Measurements from ENCODE around the gene SPOCK1. TPM values are rescaled to one million over a fixed set of nuclear protein-coding genes. Genes with fewer than 3 reads are reported as not detected.

The SPOCK1 gene
- polyA plus RNA-seq, 1 experiment, result 76.0 TPM

DNA sequence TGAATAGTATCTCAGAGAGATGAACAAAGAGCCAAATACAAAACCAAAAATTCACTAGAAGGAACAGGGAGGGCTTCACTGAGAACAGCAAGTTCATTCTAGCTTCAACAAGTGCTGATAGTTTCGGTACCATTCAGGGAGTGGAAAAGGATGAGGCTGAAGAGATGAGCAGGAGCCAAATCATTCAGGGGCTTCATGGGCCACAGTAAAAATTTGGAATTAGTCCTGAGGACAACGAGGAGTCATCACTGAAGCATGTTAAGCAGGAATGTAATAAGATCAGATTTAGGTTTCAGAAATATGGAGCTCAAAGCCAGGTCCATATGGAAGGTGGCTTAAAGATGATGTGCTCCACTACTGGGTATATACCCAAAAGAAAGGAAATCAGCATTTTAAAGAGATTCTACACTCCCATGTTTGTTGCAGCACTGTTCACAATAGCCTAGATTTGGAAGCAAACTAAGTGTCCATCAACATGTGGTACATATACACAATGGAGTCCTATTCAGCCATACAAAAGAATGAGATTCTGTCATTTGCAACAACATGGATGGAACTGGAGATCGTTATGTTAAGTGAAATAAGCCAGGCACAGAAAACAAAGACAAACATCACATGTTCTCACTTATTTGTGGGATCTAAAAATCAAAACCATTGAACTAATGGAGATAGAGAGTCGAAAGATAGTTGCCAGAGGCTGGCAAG lies 36.2 kb downstream of the SPOCK1 start:
- CTCF ChIA-PET, result interaction anchor here (0.7 kb wide), 1 partner anchor 142 kb away, joined by 4 read pairs; no protein-coding TSS in a partner anchor
- no peak overlapping the region for H3K27ac ChIP-seq (ENCODE audit: low read depth, low read length)
- POLR2A ChIA-PET, result interaction anchor here (0.5 kb wide), 1 partner anchor 938 kb away, joined by 4 read pairs; no protein-coding TSS in a partner anchor
- no peak overlapping the region for H3K4me3 ChIP-seq (ENCODE audit: low read depth, low read length)
- H3K9me3 ChIP-seq (ENCODE audit: control insufficient read depth, insufficient read depth, low read length), result no peaks in the 10 kb centered on the region
- DNase-seq (ENCODE audit: low read depth, low spot score), result no peak
- TF ChIP-seq, protein P1, sequence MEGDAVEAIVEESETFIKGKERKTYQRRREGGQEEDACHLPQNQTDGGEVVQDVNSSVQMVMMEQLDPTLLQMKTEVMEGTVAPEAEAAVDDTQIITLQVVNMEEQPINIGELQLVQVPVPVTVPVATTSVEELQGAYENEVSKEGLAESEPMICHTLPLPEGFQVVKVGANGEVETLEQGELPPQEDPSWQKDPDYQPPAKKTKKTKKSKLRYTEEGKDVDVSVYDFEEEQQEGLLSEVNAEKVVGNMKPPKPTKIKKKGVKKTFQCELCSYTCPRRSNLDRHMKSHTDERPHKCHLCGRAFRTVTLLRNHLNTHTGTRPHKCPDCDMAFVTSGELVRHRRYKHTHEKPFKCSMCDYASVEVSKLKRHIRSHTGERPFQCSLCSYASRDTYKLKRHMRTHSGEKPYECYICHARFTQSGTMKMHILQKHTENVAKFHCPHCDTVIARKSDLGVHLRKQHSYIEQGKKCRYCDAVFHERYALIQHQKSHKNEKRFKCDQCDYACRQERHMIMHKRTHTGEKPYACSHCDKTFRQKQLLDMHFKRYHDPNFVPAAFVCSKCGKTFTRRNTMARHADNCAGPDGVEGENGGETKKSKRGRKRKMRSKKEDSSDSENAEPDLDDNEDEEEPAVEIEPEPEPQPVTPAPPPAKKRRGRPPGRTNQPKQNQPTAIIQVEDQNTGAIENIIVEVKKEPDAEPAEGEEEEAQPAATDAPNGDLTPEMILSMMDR (IDR thresholded peaks at IDR 0.05; ENCODE audit: low read depth, low read length), result no peak
- H3K27me3 ChIP-seq (ENCODE audit: control insufficient read depth, insufficient read depth, low read length), result no peaks in the 10 kb centered on the region

DNA sequence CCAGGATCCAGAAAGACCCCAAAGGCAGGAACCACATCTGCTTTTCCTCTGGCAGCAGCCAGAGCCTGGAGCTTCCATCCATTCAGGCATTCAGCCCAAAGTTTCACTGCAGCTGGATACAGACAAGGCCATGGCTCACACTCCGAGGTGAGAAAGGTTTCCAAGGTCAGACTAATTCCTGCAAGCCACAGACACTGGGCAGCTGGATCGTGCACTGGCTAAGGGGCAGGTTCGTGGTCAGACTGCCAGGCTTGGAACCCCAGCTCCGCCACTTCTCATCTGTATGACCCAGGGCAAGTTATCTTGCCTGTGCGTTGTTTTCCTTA lies 36.9 kb downstream of the SPOCK1 start:
- POLR2A ChIA-PET, result no interaction called here
- Histone ChIP-seq H3K9me3 (ENCODE audit: control insufficient read depth, insufficient read depth, low read length) (no peaks in the 10 kb centered on the region), H3K4me3 (ENCODE audit: low read depth, low read length) (no peak overlapping the region), H3K27ac (ENCODE audit: low read depth, low read length) (no peak overlapping the region), H3K27me3 (ENCODE audit: control insufficient read depth, insufficient read depth, low read length) (no peaks in the 10 kb centered on the region)
- TF ChIP-seq, protein P1 (IDR thresholded peaks at IDR 0.05; ENCODE audit: low read depth, low read length), result no peak
- CTCF ChIA-PET, result interaction anchor here (0.7 kb wide), 1 partner anchor 142 kb away, joined by 4 read pairs; no protein-coding TSS in a partner anchor
- DNase-seq (ENCODE audit: low read depth, low spot score), result no peak

DNA sequence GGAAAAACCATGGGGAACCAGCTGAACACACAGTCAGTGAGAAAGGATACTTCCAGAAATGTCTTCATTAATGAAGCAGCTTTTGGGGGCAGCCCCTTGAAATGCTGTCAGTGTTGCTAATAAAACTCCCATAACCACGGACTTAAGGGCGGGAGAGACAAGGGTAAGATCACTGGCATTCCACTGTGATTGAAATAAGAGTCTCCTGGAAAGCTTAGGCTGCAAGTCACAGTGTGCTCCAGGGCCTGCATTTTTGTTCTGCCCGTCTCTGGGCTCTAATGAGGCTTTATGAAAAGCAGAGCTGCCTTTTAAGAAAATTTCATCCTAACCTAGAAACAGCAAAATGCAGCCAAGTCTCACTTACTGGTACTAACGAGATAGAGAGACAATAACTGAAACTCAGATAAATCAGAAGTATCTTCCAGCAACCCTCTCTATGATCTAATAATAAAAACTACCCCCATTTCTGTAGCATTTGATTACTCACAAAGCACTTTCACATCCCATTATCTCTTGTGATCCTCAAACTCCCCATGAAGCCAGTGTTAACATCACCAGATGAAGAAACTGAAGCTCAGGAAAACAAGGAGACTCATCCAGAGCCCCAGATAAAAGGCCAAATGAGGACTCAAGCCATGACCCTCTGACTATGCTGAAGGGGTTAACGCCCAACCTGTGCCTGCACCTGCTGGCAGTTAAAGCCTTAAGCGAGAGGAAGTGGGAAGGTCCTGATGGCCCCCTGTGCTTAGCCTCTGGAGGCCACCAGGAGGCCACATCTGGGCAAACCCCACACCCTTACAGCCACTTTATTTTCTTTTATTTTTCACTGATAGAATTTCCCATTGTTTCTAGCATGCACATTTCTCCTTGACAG lies 37.5 kb downstream of the SPOCK1 start:
- POLR2A ChIA-PET, result no interaction called here
- Histone ChIP-seq H3K9me3 (ENCODE audit: control insufficient read depth, insufficient read depth, low read length) (no peaks in the 10 kb centered on the region), H3K27me3 (ENCODE audit: control insufficient read depth, insufficient read depth, low read length) (no peaks in the 10 kb centered on the region), H3K27ac (ENCODE audit: low read depth, low read length) (no peak overlapping the region), H3K4me3 (ENCODE audit: low read depth, low read length) (no peak overlapping the region)
- DNase-seq (ENCODE audit: low read depth, low spot score), result no peak
- TF ChIP-seq, protein P1 (IDR thresholded peaks at IDR 0.05; ENCODE audit: low read depth, low read length), result no peak
- CTCF ChIA-PET, result no interaction called here

DNA sequence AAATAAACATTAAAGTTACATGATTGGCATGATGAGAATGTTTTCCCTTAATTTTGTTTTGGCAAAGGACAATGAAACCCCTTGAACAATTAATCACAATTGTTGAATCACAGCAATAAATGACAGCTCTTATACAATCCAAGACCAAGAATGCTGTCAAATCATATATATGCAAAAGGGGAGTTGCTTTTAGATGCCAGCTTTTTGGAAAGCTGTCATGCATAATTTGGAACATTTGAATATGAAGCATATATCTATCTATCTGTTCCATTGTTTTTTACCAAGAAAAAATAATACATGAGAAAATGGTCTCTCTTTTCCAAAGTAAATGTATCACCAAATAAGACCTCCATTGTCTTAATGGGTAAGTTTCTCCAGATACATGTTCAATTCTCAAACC lies 44.5 kb downstream of the SPOCK1 start:
- ChIA-PET CTCF (interaction anchor here (1.6 to 2.2 kb wide), 2 partner anchors 110 to 134 kb away, joined by 5 to 8 read pairs; no protein-coding TSS in a partner anchor), POLR2A (no interaction called here)
- Histone ChIP-seq H3K4me3 (ENCODE audit: low read depth, low read length) (no peak overlapping the region), H3K27ac (ENCODE audit: low read depth, low read length) (no peak overlapping the region), H3K9me3 (ENCODE audit: control insufficient read depth, insufficient read depth, low read length) (no peaks in the 10 kb centered on the region), H3K27me3 (ENCODE audit: control insufficient read depth, insufficient read depth, low read length) (no peaks in the 10 kb centered on the region)
- TF ChIP-seq, protein P1 (IDR thresholded peaks at IDR 0.05; ENCODE audit: low read depth, low read length), result no peak
- DNase-seq (ENCODE audit: low read depth, low spot score), result no peak

All from AG04450 (cell line).